Stimulated activated CD8-positive, alpha-beta memory T cell treated with anti-CD3 and anti-CD28 coated beads, Interleukin-7, amount 100 ng/mL, for 24 hours (primary cell): Measurements from ENCODE around the gene SORD.
"Not testable (repeated sequence)": the region's sequence is repeated elsewhere in the genome, so short reads cannot be mapped to it uniquely, and the experiment has no call there.

ENCODE experiments used
- DNase-seq: peaks from one replicate; pipeline ENCODE4 v3.0.0-alpha.2; 2020; ENCODE audit warnings: low read depth

Gene SORD

GRCh38 chr15:45022871-45023658 lies at the start of gene SORD:
Gene SORD, plus strand, starts transcription at chr15:45023195. Its CDS starts 89 bp downstream, at chr15:45023284.
- DNase-seq: peak; percentile 83

- DNase-seq: not testable (repeated sequence)
Measured at GRCh38 chr15:44976183-44976582, 46.8 kb upstream of the SORD start.

- DNase-seq: not testable (repeated sequence)
Measured at GRCh38 chr15:44977781-44978180, 45.2 kb upstream of the SORD start.

GRCh38 chr15:44979617-44980339 lies 43.2 kb upstream of the SORD start:
- not testable (repeated sequence) for DNase-seq

DNA sequence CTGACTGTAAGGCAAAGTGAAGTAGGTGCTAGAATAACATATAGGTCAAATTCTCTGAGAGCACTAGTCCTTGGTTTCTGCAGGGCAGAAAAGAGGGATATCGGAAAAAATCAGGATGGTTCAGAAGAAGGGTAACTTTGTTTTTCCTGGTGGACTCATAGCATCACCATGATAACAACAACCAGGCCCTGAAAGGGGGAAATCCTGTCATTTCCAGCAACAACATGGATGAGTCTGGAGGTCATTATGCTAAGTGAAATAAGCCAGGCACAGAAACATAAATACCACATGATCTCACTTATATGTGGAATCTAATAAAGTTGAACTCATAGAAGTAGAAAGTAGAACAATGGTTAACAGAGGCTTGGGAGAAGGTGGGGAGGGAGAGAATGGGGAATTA lies 38.9 kb upstream of the SORD start:
- DNase-seq: not testable (repeated sequence)

- not testable (repeated sequence) for DNase-seq
Measured at GRCh38 chr15:44986346-44987055, 36.5 kb upstream of the SORD start.

DNA sequence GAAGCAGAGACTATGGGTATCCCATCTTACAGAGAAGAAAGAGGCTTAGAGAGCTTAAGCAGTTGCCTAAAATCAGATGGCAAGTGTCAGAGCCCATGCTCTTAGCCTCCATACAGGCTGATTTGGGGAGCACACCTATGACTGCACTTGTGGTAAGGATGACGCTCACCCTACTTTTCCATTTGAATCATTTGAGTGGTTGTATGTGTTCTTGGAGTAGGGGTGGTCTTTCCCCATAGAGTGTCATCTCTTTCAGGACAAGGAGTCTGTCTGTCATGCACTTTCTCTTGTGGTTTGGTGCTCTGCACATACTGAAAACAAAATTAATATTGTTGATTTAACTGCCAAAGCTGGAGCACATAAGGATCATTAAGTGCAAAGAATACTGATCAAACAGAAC lies 35.3 kb upstream of the SORD start:
- DNase-seq: not testable (repeated sequence)

GRCh38 chr15:44988184-44988869 lies 34.7 kb upstream of the SORD start:
- not testable (repeated sequence) for DNase-seq

DNA sequence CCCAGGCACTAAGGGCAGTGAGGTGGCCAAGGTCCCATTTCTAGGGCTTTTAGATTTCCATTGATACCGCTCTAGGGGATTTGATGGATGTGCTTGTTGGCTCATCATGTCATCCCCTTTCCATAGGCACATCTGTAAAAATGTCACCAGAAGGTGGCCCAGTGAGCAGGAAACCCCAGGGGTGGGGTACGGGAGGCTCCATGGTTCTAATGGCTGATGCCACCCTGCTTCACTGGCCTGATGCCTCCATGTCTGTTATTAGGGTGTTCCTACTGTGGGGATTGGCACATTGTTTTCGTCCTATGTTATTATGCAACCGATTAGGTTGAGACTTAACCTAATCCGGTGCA lies 34.1 kb upstream of the SORD start:
- DNase-seq: not testable (repeated sequence)

- DNase-seq: not testable (repeated sequence)
Measured at GRCh38 chr15:44997632-44998031, 25.4 kb upstream of the SORD start.

GRCh38 chr15:44999105-44999504 lies 23.9 kb upstream of the SORD start:
- DNase-seq: no peak

DNA sequence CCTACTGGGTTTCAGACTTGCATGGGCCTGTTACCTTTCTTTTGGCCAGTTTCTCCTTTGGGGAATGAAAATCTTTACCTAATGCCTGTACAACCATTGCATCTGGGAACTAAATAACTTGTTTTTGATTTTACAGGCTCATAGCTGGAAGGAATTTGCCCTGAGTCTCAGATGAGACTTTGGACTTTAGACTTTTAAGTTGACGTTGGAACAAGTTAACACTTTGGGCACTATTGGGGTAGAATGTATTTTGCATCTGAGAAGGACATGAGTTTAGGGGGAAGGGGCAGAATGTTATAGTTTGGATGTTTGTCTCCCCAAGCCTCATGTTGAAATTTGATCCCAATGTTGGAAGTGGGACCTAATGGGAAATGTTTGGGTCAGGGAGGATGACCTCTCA lies 21.8 kb upstream of the SORD start:
- not testable (repeated sequence) for DNase-seq

DNA sequence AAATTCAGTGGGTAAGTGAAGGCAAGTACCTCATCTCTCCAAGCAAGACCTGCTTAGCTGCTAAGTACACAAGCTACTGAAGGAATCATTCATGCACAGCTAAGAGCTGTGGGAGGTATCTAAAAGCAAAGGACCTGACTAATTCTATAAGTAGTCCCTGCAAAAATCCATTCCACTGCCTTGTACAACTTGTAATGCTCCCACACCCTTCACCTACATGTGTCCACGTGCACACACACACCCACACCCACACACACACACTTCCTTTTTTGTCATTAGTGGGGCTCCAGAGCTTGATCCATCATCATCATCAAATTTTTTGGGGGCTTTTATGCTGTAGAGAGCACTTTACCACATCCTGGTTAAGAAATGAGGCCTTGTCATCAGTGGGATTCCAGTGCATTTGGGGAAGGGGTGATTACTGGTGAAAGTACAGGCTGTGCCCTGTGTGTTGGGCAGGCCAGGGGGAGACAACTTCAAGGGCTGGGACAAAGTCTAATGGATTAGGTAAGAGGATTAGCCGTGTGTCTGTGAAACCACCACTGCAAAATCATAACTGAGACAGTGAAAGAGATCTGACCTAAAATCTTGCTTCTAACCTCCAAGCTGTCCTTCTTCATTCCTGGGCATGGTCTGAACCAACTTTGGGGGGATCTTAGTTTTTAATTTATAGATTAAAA lies 19.1 kb upstream of the SORD start:
- not testable (repeated sequence) for DNase-seq

GRCh38 chr15:45004590-45005175 lies 18.3 kb upstream of the SORD start:
- DNase-seq: not testable (repeated sequence)

GRCh38 chr15:45009046-45009445 lies 13.9 kb upstream of the SORD start:
- no peak for DNase-seq

- DNase-seq: not testable (repeated sequence)
Measured at GRCh38 chr15:45015114-45015513, 7.9 kb upstream of the SORD start.

- not testable (repeated sequence) for DNase-seq
Measured at GRCh38 chr15:45020222-45020900, 2.6 kb upstream of the SORD start.

DNA sequence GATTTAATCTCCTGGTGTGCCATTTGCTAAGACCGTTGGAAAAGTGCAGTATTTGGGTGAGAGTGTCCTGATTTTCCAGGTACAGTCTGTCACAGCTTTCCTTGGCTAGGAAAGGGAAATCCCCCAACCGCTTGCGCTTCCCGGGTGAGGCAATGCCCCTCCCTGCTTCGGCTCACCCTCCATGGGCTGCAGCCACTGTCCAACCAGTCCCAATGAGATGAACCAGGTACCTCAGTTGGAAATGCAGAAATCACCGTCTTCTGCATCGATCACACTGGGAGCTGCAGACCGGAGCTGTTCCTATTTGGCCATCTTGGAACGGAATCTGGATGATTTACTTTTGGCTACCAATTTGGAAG lies 2.1 kb upstream of the SORD start:
- not testable (repeated sequence) for DNase-seq

GRCh38 chr15:45021348-45021747 lies 1.6 kb upstream of the SORD start:
- no peak for DNase-seq

DNA sequence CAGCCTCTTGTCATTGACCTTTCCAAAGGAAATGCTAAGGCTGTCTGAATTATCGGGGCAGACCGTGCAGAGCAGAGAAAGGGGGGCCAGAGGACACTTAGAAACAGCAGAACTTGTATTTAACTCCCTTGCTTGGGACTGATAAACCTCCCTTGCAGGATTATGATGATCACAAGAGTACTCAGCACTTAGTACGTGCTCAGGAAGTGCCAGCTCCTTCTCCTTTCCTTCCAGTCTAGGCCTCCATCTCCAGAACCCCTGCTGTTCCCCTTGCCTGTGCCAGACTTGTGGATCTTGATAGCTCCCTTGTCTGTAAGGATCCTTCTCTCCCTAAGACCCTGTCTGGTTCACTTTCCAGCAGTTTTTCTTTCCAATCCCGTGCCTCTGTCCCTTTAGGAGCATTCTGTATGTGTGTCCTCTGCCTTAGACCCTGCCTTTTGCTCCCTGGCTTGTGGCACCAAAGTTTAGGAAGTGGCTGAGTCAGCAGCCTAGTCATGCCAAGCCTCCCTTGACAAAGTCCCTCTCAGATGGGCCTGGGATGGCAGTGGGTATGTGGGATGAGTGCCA lies 747 bp downstream of the SORD start:
- no peak for DNase-seq
